Measurements from ENCODE around the gene MXI1. TPM values are rescaled to one million over a fixed set of nuclear protein-coding genes. Genes with fewer than 3 reads are reported as not detected.

The MXI1 gene
- total and polyA plus RNA-seq, 9 donors: 41.9 to 100 (median 63.5) TPM

DNA sequence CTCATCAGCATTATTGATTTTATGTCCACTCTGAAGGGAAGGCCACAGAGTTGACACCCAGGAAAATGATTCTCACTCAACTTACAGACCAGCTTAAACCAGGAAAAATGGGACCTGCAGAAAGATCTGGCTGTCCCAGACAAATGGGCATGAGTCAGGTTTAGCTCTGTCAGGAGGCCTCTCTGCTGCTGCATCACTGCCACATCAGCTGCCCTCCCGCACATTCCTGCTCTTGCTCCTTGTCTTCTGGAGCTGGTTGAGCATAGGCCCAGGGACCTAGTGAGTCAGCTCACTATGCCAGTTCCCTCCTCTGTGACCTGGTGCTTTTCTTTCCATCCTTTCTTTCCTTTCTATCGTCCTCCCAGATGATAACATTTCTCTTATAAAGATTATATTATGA, 116.1 kb downstream of the MXI1 start:
- Histone ChIP-seq H3K4me1 (ENCODE audit: insufficient read depth) (no peaks in the 10 kb centered on the region), H3K27ac (no peak overlapping the region), H3K27me3 (no peaks in the 10 kb centered on the region), H3K4me3 (no peak overlapping the region), H3K9me3 (no peaks in the 10 kb centered on the region), H3K36me3 (no peaks in the 10 kb centered on the region)
- no peak for TF ChIP-seq EP300 (IDR thresholded peaks at IDR 0.05)
- no peak for TF ChIP-seq POLR2A (IDR thresholded peaks at IDR 0.05)
- TF ChIP-seq, protein P1, sequence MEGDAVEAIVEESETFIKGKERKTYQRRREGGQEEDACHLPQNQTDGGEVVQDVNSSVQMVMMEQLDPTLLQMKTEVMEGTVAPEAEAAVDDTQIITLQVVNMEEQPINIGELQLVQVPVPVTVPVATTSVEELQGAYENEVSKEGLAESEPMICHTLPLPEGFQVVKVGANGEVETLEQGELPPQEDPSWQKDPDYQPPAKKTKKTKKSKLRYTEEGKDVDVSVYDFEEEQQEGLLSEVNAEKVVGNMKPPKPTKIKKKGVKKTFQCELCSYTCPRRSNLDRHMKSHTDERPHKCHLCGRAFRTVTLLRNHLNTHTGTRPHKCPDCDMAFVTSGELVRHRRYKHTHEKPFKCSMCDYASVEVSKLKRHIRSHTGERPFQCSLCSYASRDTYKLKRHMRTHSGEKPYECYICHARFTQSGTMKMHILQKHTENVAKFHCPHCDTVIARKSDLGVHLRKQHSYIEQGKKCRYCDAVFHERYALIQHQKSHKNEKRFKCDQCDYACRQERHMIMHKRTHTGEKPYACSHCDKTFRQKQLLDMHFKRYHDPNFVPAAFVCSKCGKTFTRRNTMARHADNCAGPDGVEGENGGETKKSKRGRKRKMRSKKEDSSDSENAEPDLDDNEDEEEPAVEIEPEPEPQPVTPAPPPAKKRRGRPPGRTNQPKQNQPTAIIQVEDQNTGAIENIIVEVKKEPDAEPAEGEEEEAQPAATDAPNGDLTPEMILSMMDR (IDR thresholded peaks at IDR 0.05): no peak
- intact Hi-C loops (cut with DNase I): no loop called here
- 48 to 58% (median 51%) methylated on average over 2 of the region's 2 CpGs for WGBS, 3 donors
- DNase-seq: no peak

DNA sequence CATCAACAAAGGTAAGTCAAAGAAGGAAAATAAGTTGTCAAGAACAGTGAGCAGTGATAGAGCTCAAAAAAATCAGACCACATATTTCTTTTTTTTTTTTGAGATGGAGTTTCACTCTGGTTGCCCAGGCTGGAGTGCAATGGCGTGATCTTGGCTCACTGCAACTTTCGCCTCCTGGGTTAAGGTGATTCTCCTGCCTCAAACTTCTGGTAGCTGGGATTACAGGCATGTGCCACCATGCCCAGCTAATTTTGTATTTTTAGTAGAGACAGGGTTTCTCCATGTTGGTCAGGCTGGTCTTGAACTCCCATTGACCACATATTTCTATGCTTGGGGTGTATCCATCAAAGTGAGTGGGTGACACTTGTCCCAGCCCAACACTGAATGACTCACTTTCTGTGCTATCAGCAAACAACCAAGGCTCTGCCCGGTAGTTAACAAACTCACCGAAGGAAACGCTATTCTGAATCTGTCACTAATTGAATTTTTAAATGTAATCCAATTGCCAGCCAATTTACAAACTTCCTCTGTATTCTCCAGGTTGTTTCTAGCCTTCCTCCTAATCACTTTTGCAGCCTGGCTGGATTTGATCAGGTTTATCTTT, 116.9 kb downstream of the MXI1 start:
- DNase-seq: no peak
- WGBS, 3 donors: 82 to 87% (median 85%) methylated on average over 5 of the region's 5 CpGs
- H3K9me3 ChIP-seq: no peaks in the 10 kb centered on the region
- H3K27me3 ChIP-seq: no peaks in the 10 kb centered on the region
- intact Hi-C loops (cut with DNase I): no loop called here
- TF ChIP-seq, protein P1 (IDR thresholded peaks at IDR 0.05): no peak
- TF ChIP-seq EP300 (IDR thresholded peaks at IDR 0.05) (no peak), POLR2A (IDR thresholded peaks at IDR 0.05) (no peak)
- no peaks in the 10 kb centered on the region for H3K36me3 ChIP-seq
- no peaks in the 10 kb centered on the region for H3K4me1 ChIP-seq (ENCODE audit: insufficient read depth)
- no peak overlapping the region for H3K4me3 ChIP-seq
- no peak overlapping the region for H3K27ac ChIP-seq

GRCh38 chr10:110324805-110325280, 117.4 kb downstream of the MXI1 start:
- intact Hi-C loops (cut with DNase I): no loop called here
- Histone ChIP-seq H3K27ac (no peak overlapping the region), H3K27me3 (no peaks in the 10 kb centered on the region), H3K9me3 (no peaks in the 10 kb centered on the region), H3K4me1 (ENCODE audit: insufficient read depth) (no peaks in the 10 kb centered on the region), H3K36me3 (no peaks in the 10 kb centered on the region), H3K4me3 (no peak overlapping the region)
- TF ChIP-seq, protein P1 (IDR thresholded peaks at IDR 0.05): no peak
- TF ChIP-seq POLR2A (IDR thresholded peaks at IDR 0.05) (no peak), EP300 (IDR thresholded peaks at IDR 0.05) (no peak)
- 53 to 68% (median 65%) methylated on average over 3 of the region's 3 CpGs for WGBS, 3 donors
- no peak for DNase-seq

GRCh38 chr10:110326351-110327032, 119.1 kb downstream of the MXI1 start:
- Histone ChIP-seq H3K27ac (no peak overlapping the region), H3K4me1 (ENCODE audit: insufficient read depth) (no peaks in the 10 kb centered on the region), H3K27me3 (no peaks in the 10 kb centered on the region), H3K4me3 (no peak overlapping the region), H3K36me3 (no peaks in the 10 kb centered on the region), H3K9me3 (no peaks in the 10 kb centered on the region)
- 84 to 86% (median 86%) methylated on average over 4 of the region's 4 CpGs for WGBS, 3 donors
- no peak for DNase-seq
- TF ChIP-seq EP300 (IDR thresholded peaks at IDR 0.05): no peak
- TF ChIP-seq, protein P1 (IDR thresholded peaks at IDR 0.05): no peak
- TF ChIP-seq POLR2A (IDR thresholded peaks at IDR 0.05): no peak
- intact Hi-C loops (cut with DNase I): no loop called here
